Effector CD8-positive, alpha-beta T cell (primary cell): ENCODE data around the gene CLECL1.
"Not testable (repeated sequence)": the region's sequence is repeated elsewhere in the genome, so short reads cannot be mapped to it uniquely, and the experiment has no call there.

Source experiments
- DNase-seq: peaks from one replicate; lab custom pipeline; 2025; lab: John Stamatoyannopoulos, UW

Gene CLECL1

GRCh38 chr12:9719790-9720189, 13.1 kb downstream of the CLECL1 start:
- DNase-seq, result no peak

GRCh38 chr12:9718968-9719367, 13.9 kb downstream of the CLECL1 start:
- DNase-seq, result no peak

- no peak for DNase-seq
These were observed 15.6 kb downstream of the CLECL1 start for GRCh38 chr12:9717070-9717925.

GRCh38 chr12:9713032-9713558, 19.8 kb downstream of the CLECL1 start:
- not testable (repeated sequence) for DNase-seq

DNA sequence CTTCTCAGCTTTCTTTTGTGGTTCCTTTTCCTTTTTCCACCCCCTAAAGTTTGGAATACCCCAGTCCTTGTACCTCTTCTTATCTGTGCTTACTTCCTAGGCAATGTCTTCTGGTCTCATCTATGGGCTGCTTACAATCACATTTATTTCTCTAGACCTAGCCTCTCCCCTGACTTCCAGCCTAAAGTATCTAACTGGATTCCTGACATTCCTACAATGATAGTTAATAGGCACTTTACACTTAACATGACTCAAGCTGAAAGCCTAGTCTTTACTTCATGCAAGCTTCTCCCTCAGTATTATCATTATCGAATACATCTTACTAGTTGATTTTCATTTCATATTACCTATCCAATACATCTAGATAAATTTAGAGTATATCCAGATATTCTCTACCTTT, 21.2 kb downstream of the CLECL1 start:
- no peak for DNase-seq

- no peak for DNase-seq
These were observed 22.1 kb downstream of the CLECL1 start for GRCh38 chr12:9710584-9711375.

- no peak for DNase-seq
These were observed 24.0 kb downstream of the CLECL1 start for GRCh38 chr12:9708853-9709252.

DNA sequence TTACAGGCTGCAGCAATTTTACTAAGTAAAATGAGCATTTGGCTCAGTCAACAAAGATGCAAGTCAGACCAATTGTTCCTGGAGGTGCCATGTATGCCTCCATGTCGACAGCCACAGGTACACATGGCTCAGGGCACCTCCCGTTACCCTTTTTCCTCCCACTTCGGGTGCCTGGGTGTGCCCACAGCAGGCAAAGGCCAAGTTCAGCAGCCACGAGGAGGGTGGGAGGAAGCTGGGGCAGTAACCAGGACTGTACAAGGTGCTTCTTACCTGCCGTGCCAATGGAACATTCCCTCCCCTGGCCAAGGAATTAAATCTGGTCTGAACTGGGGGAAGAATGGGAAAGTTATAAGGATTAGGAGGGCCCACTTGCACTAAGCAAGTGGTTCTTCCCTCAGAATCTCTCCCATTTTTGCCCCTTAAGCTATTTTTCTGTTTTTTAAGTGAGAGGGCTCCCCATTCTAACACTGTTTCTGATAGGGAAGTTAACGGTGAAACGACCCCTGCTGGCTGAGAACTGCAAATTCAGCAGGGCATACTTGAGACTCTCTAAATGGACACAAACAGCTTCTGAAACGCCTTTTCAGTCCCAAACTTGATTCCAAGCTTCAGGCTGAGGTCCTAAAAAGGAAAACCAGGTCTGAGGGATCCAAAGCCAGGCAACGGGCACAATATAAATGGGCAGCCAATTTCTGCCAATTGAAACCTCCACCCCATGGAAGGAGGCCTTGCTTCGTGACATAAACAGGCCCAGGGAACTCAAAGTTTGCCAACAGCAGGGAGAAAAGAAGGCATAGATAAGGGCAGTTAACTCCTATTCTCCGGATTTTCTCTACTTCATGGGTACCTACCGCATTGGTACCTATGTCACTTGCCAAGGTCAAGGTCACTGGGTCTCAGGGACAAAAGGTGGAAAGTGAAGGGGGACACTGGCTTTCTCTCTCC, 24.8 kb downstream of the CLECL1 start:
- peak; percentile 30 for DNase-seq

- no peak for DNase-seq
These were observed 25.5 kb downstream of the CLECL1 start for GRCh38 chr12:9707356-9707755.

DNA sequence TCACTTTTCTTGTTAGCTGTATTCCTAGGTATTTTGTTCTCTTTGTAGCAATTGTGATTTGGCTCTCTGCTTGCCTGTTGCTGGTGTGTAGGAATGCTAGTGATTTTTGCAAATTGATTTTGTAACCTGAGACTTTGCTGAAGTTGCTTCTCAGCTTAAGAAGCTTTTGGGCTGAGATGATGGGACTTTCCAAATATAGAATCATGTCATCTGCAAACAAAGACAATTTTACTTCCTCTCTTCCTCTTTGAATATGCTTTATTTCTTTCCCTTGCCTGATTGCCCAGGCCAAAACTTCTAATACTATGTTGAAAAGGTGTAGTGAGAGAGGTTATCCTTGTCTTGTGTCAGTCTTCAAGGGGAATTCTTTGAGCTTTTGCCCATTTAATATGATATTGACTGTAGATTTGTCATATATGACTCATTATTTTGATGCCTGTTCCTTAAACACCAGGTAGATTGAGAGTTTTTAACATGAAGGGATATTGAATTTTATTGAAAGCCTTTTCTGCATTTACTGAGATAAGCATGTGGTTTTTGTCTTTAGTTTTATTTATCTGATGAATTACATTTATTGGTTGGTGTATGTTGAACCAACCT, 26.7 kb downstream of the CLECL1 start:
- no peak for DNase-seq

- DNase-seq, result not testable (repeated sequence)
These were observed 28.3 kb downstream of the CLECL1 start for GRCh38 chr12:9704561-9704960.

GRCh38 chr12:9702255-9702654, 30.6 kb downstream of the CLECL1 start:
- peak; percentile 12 for DNase-seq

- peak; percentile 5 for DNase-seq
These were observed 31.3 kb downstream of the CLECL1 start for GRCh38 chr12:9701380-9702154.

- no peak for DNase-seq
These were observed 32.3 kb downstream of the CLECL1 start for GRCh38 chr12:9700606-9700956.

DNA sequence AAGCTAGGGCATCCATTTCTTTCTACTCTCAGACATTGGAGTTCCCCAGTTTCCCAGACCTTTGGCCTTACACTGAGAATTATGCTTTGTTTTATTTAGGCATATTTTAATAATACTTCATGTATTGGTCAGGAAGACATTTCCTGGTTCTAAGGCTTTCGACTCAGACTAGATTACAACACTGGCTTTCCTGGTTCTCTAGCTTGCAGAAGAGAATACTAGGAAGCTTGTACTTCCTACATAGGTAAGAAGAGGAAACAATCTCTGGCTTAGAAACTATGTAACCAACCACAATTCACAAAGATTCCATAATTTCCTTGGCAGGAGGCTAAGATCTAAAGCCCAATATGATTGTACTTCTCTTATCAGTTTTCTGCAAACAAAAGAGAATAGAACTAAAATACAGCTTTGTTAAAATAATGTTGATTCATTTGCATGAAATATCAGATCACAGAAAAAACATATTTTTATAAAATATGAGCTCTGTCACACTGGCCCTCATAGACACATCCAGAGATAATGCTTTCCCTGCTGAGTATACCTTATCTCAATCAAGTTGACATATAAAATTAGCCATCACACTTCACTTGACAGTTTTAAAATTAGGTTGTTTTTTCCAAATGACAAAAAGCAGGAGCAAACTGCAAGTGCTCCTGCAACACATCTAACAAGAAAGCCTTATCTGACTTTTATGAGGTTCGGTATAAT, 32.8 kb downstream of the CLECL1 start:
- DNase-seq, result no peak

- no peak for DNase-seq
These were observed 33.5 kb downstream of the CLECL1 start for GRCh38 chr12:9699269-9699897.

DNA sequence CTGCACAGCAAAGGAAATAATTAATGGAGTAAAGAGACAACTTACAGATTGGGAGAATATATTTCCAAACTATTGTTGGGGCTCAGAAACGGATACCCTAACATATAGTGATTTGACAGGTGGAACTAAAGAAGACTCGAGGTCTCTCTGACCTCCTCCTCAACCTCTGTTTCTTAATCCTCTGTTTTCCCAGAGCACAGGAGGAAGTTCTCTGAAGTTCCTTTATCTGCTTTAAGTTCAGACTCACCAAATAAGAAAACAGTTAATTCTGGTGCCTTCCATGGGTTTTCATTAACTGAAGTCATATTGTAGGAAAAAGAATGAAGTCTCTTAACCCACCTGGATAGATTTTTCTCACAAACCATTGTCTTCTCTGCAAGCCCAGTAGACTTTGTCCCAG, 34.2 kb downstream of the CLECL1 start:
- no peak for DNase-seq

DNA sequence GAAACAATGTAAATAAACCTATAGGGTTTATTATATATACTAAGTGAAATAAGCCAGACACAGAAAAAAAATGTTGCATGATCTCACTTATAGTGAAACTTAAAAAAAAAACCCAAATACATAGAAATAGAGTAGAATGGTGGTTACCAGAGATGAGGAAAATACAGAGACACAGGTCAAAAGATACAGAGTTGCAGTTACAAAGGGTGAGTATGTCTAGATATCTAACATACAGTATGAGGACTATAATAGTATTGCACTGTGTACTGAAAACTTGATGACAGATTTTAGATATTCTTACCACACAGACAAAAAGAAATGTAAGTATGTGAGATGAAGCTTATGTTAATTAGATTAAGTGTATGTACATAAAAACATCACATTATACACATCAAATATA, 35.3 kb downstream of the CLECL1 start:
- no peak for DNase-seq

DNA sequence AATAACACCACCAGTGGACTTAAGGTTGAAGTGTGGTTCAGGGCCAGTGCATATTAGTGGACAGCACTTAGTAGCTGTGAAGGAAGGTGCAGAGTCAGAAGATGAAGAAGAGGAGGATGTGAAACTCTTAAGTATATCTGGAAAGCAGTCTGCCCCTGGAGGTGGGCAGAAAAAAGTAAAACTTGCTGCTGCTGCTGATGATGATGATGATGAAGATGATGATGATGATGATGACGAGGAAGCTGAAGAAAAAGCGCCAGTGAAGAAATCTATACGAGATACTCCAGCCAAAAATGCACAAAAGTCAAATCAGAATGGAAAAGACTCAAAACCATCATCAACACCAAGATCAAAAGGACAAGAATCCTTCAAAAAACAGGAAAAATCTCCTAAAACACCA, 37.2 kb downstream of the CLECL1 start:
- not testable (repeated sequence) for DNase-seq
